ENCODE measurements around the gene GSG1.

Gene GSG1

DNA sequence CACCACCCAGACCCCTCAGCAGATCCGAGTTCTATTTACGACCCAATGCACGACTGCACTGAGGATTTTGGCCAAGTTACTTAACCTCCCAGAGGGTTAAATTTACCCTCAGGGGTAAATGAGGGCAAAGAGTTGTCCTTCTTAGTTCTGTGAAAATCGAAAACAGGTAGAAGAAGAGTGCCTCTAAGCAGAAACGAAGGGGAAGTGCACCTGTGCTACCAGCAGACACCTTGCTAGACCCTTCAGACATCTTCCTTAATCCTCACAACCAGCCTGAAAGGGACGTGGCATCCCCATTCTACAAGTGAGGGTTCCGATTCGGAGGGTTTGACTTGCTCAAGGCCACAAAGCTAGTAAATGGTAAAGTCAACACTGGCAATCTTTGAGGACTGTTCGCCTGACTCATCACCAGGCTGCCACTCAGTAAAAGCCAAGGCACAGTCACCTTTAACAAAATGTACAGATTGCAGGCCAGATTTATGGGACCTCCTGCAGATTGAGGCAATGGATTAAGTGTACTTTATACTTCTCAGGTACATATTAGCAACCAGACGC lies 1.6 kb downstream of the GSG1 start:
- TF ChIP-seq, protein P1, sequence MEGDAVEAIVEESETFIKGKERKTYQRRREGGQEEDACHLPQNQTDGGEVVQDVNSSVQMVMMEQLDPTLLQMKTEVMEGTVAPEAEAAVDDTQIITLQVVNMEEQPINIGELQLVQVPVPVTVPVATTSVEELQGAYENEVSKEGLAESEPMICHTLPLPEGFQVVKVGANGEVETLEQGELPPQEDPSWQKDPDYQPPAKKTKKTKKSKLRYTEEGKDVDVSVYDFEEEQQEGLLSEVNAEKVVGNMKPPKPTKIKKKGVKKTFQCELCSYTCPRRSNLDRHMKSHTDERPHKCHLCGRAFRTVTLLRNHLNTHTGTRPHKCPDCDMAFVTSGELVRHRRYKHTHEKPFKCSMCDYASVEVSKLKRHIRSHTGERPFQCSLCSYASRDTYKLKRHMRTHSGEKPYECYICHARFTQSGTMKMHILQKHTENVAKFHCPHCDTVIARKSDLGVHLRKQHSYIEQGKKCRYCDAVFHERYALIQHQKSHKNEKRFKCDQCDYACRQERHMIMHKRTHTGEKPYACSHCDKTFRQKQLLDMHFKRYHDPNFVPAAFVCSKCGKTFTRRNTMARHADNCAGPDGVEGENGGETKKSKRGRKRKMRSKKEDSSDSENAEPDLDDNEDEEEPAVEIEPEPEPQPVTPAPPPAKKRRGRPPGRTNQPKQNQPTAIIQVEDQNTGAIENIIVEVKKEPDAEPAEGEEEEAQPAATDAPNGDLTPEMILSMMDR (IDR thresholded peaks at IDR 0.05) = no peak
- Histone ChIP-seq H3K36me3 (no peaks in the 10 kb centered on the region), H3K27ac (peak overlapping the region; percentile 92 to 98), H3K4me1 (peaks cover 0 to 52% (median 21%) of the 10 kb centered on the region in 4 donors), H3K27me3 (no peaks in the 10 kb centered on the region), H3K4me3 (peak overlapping the region; percentile 60 to 63), H3K9me3 (no peaks in the 10 kb centered on the region)
- no peak for DNase-seq
- intact Hi-C loops (cut with DNase I; ENCODE audit: low total_unique reads) = loop anchor here (5.0 kb wide), 1 partner anchor 95 kb away; the partner anchor contains the start of gene EMP1

DNA sequence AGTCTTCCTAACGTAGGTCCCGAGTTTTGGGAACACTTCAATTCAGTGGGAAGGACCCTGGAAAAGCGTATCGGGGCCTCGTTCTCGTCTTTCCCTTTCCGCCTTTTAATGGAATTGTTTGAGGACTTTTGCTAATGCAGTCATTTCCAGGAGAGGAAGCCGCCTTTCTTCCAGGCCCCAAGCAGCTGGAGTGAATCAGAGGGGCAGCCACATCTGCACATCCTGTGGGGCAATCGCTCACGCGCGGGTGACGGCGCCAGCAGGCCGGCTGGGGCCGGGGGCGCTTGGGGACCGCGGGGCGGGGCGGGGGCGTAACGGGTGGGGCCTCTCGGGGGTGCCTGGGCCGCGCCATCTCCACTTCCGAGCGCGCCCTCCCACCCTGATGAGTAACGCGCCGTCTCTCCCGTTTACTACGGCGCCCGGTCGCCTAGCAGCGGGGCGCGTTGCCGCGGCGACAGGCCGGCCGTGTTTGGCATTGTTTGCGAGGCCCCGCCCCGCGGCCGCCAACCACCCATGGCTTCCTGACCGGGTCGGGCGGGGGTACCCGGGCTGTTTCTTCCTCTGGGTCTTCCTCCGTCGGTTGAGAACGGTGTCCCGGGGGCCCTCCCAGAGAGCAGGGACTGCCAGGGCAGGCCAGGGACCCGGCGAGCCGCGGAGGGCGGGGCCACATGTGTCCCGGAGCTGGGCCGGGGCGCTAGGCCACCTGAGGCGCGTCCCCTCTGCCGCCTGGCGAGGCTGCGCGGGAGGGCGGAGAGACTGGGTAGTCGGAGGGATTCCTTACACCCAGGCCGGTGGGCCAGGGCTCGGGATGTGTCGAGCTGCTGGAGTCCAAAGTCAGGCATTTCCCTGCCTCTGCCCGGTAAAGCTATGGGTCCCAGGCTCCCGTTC lies 2.3 kb downstream of the GSG1 start:
- Histone ChIP-seq H3K9me3 (no peaks in the 10 kb centered on the region), H3K27ac (peak overlapping the region; percentile 92 to 98), H3K36me3 (no peaks in the 10 kb centered on the region), H3K4me3 (peak overlapping the region; percentile 60 to 63), H3K4me1 (peaks cover 0 to 55% (median 21%) of the 10 kb centered on the region in 4 donors), H3K27me3 (no peaks in the 10 kb centered on the region)
- DNase-seq = peak; percentile 94 to 95
- intact Hi-C loops (cut with DNase I; ENCODE audit: low total_unique reads) = loop anchor here (5.0 kb wide), 1 partner anchor 96 kb away; the partner anchor contains the start of gene EMP1
- TF ChIP-seq, protein P1 (IDR thresholded peaks at IDR 0.05) = no peak

DNA sequence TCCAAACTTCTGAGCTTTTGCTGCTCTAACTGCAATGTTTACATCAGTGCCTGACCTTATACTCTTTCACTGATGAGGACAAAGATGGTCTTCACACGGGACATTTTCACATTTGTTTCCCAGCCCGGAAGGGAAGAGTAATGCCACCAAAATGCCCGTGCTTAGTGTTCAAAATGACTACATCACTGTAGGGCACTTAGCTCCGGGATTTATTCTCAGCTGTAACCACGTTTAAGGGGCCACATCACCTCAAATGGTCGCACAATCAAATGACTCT lies 2.9 kb downstream of the GSG1 start:
- DNase-seq = no peak
- Histone ChIP-seq H3K27ac (peak overlapping the region; percentile 92 to 98), H3K4me3 (peak overlapping the region; percentile 60 to 63), H3K9me3 (no peaks in the 10 kb centered on the region), H3K4me1 (peaks cover 0 to 55% (median 21%) of the 10 kb centered on the region in 4 donors), H3K36me3 (no peaks in the 10 kb centered on the region), H3K27me3 (no peaks in the 10 kb centered on the region)
- TF ChIP-seq, protein P1 (IDR thresholded peaks at IDR 0.05) = no peak
- intact Hi-C loops (cut with DNase I; ENCODE audit: low total_unique reads) = loop anchor here (5.0 kb wide), 1 partner anchor 97 kb away; the partner anchor contains the start of gene EMP1

DNA sequence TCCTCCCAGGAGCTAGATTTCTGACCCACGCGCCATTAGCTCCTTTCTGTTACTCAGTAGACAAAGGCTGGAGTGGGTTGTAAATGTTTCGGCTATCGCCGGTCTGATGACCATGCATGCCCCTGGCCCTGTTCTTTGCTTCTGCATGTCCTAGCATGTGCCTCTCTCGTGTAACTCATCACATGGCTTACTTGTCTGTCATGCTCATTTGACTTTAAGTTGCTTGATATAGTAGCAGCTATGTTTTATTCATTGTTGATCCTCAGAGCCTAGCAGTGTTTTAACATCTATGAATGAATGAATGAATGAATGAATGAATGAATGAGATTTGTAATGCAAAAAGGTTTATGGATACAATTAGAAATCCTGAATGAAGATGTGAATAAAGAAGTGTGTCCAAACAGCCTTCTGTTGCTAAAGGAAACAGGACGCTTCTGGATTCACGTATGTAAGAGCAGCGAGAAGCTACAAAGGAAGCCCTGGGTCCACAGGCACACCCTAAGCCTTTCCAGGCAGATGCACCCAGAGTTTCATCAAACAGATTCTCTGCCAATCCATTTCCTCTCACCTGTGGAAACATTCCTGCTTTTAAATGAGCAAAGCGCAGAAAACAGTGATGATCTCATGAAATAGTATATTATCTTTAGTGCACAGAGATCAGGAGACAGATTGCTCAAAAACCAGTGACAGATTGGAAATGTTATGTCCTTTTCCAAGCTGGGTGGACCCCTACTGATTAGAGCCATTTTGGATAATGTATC lies 3.4 kb downstream of the GSG1 start:
- no peaks in the 10 kb centered on the region for H3K27me3 ChIP-seq
- H3K27ac ChIP-seq = peak overlapping the region; percentile 92 to 98
- intact Hi-C loops (cut with DNase I; ENCODE audit: low total_unique reads) = loop anchor here (5.0 kb wide), 2 partner anchors 97 to 112 kb away; partner anchors contain the start of gene EMP1
- no peaks in the 10 kb centered on the region for H3K9me3 ChIP-seq
- H3K36me3 ChIP-seq = no peaks in the 10 kb centered on the region
- DNase-seq = no peak
- peaks cover 0 to 55% (median 21%) of the 10 kb centered on the region in 4 donors for H3K4me1 ChIP-seq
- H3K4me3 ChIP-seq = peak overlapping the region; percentile 60 to 63
- TF ChIP-seq, protein P1 (IDR thresholded peaks at IDR 0.05) = no peak

DNA sequence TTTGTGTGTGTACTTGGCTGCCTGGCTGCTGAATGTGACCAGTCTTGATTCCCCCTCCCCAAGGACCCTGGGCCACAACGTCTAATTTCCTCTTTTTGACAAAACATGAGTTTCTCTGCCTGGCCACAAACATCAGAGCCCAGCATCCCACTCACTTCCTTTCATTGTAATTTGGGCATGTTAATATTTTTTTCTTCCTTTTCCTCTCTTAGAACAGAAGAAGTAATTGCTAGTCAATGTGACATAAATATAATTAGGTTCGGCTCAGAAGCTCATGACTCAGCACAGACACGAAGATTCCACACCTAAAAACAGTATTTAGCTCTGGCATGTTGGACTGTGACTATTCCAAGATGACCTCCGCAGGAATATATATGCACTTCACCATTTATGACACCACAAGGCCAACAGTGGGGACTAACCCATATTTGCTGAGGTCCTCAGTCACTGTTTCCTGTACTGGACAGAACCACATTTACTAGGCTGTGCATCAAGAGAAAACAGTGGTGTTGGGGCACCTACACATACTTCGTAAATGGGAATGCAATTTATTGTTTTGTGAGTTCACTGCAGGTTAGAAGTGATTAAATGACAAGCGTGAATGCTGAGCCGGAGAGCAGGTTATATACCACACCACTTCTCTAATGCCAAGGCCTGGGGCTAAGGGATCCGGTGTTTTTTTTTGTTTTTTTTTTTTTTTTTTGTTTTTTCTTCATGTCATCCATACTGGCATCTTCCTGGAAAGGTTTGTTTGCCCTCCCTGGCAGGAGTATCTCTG lies 4.2 kb downstream of the GSG1 start:
- TF ChIP-seq, protein P1 (IDR thresholded peaks at IDR 0.05) = no peak
- no peaks in the 10 kb centered on the region for H3K27me3 ChIP-seq
- no peaks in the 10 kb centered on the region for H3K9me3 ChIP-seq
- no peaks in the 10 kb centered on the region for H3K36me3 ChIP-seq
- no peak overlapping the region for H3K4me3 ChIP-seq
- DNase-seq = peak in 1 of 2 donors; percentile 51
- H3K4me1 ChIP-seq = peaks cover 0 to 56% (median 22%) of the 10 kb centered on the region in 4 donors
- intact Hi-C loops (cut with DNase I; ENCODE audit: low total_unique reads) = loop anchor here (5.0 kb wide), 1 partner anchor 113 kb away; no protein-coding TSS in a partner anchor
- peak overlapping the region; percentile 92 to 98 for H3K27ac ChIP-seq
